HG02840 (cell line): ENCODE data around the gene DOCK6.

Experiments
- ATAC-seq: cut with Tn5 transposase; IDR thresholded peaks from one replicate; pipeline ENCODE4 v1.9.1; 2021; ENCODE audit warnings: mild to moderate bottlenecking, moderate library complexity, moderate number of reproducible peaks; ENCODE audit not compliant: unreplicated experiment, low FRiP score

Gene DOCK6

GRCh38 chr19:11230621-11231386, 31.5 kb downstream of the DOCK6 start:
- ATAC-seq = no peak

DNA sequence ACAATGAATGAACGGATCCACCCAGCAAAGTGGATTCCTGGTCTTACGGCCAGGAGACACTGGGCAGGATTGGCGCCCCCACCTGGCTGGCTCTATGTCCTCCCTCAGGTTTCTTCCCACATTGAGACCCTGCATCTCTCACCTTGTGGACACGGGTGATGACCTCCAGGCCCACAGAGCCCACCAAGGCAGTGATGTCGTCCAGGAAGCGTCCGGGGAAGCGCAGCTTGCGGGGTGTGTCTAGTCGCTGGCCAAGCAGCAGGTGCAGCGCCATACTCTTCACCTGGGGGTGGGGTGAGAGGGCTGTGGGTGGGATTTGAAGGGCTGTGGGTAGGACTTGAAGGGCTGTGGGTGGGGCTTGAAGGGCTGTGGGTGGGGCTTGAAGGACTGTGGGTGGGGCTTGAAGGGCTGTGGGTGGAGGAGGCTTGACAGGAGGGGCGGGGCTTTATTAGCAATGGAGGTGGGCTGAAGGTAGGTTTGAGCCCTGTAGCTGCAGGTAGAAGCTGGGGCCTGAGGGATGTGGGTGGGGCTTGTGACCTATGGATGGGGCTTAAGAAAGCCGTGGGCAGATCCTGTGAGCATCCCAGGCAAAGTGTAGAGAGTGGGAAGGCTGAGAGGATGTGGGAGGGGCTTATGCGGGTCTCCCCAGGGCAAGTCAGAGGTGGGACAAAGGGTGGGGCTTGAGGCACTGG, 35.0 kb downstream of the DOCK6 start:
- no peak for ATAC-seq

- ATAC-seq = no peak
Observed at GRCh38 chr19:11226716-11227166, 35.6 kb downstream of the DOCK6 start.

- ATAC-seq = no peak
Observed at GRCh38 chr19:11225815-11226214, 36.5 kb downstream of the DOCK6 start.

GRCh38 chr19:11225172-11225571, 37.2 kb downstream of the DOCK6 start:
- no peak for ATAC-seq

DNA sequence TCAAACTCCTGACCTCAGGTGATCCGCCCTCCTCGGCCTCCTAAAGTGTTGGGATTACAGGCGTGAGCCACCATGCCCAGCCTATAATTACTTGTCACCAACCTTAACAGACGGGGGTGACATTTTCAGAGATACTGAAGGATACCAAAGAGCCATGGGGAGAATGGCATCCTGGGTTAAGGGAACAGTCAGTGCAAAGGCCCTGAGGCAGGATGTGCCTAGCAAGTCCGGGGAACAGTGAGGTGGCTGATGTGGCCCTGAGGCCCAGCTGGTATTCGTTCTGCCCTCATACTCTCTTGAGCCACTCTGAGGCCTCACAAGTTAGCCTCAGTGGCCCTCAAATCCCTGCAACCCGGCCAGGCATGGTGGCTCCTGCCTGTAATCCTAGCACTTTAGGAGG, 37.9 kb downstream of the DOCK6 start:
- ATAC-seq = no peak

- no peak for ATAC-seq
Observed at GRCh38 chr19:11223200-11223599, 39.1 kb downstream of the DOCK6 start.

DNA sequence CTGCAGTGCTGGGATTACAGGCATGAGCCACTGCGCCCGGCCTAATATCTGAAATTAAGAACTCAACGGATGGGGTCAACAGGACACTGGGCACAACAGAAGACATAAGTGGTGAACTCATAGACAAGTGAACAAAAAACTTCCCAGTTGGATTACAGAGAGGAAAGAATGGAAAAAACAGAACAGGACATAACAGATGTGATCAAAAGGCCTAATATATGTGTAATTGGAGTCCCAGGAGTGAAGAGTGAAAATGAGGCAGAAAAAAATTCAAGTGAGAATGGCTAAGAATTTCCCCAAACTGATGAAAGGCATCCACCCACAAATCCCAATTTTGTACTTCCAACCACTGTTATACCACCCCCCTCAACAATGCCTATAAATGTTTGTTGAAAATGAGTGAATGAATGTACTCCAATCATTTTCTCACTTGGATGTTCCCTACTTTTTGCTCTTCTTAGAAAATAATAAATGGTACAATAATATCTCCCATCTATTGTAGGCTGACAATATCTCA, 41.2 kb downstream of the DOCK6 start:
- ATAC-seq = no peak

GRCh38 chr19:11214387-11214786, 47.9 kb downstream of the DOCK6 start:
- no peak for ATAC-seq

GRCh38 chr19:11210656-11210928, 51.7 kb downstream of the DOCK6 start:
- no peak for ATAC-seq

DNA sequence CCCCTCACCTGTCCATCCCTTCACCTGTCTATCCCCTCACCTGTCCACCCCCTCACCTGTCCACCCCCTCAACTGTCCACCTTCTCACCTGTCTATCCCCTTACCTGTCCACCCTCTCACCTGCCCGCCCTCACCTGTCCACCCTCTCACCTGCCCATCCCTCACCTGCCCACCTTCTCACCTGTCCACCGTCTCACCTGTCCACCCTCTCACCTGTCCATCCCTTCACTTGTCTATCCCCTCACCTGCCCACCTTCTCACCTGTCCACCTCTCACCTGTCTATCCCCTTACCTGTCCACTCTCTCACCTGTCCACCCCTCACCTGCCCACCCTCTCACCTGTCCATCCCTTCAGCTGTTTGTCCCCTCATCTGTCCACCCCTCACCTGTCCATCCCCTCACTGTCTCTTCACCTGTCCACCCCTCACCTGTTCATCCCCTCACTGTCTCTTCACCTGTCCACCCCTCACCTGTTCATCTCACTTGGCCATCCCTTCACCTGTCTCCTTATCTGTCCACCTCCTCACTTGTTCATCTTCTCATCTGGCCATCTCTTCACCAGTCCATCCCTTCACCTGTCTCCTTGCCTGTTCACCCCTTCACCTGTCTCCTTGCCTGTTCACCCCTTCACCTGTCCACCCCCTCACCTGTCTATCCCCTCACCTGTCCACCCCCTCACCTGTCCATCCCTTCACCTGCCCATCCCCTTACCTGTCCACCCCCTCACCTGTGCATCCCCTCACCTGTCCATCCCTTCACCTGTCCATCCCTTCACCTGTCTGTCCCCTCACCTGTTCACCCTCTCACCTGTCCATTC, 52.3 kb downstream of the DOCK6 start:
- no peak for ATAC-seq

- no peak for ATAC-seq
Observed at GRCh38 chr19:11208561-11209471, 53.5 kb downstream of the DOCK6 start.

- ATAC-seq = no peak
Observed at GRCh38 chr19:11205939-11206570, 56.3 kb downstream of the DOCK6 start.

GRCh38 chr19:11204943-11205349, 57.4 kb downstream of the DOCK6 start:
- ATAC-seq = no peak

DNA sequence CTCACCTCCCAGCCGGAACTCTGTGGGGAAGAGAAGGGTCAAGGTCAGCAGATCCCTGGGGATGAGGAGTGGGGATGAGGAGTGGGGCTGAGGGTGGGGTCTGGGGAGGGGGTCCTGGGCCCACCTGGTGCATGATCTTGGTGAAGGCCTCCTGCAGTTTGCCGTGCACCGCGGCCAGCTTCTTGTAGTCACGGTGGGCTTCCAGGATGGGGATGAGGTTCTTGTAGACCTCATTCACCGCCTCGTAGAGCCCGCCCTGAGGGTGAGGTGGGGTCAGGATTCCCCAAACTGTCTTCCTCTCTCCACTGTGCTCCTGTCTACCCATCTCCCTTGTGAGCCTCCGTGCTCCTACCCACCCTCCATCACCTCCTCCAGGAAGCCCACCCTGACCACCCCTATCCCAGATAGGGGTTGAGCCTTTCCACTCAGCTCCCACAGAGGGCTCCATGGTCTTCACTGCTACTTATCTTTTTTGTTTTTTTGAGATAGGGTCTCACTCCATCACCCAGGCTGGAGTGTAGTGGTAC, 58.2 kb downstream of the DOCK6 start:
- ATAC-seq = no peak

GRCh38 chr19:11203194-11204075, 58.9 kb downstream of the DOCK6 start:
- no peak for ATAC-seq

DNA sequence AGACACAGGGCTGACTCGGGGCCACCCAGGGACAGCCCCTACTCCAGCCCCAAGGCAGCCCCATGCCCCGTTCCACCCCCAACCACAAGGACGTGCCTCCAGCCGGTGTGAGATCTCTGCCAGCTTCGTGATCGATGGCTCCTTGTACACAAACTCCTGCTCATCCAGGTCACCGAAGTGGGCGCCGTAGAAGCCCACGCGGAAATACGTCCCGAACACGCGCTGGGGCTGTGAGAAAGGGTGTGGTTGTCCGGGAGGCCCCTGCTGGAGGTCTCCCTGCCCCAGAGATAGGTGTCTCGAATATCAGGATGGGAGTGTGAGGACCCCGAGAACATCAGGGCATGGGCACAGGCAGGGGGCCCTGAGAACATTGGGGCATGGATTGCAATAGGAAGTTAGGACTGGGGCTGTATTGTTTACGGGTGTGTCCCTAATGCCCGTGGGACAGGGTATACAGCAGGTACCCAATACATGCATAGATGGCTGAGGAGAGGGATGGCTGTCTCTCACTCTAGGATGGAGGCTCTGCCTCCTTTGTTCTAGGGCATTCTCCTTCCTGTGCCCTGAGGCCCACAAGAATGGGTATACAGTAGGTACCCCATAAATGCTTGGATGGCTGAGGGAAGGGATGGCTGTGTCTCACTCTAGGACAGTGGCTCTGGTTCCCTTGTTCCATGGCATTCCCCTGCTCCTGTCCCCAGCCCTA, 59.7 kb downstream of the DOCK6 start:
- no peak for ATAC-seq

DNA sequence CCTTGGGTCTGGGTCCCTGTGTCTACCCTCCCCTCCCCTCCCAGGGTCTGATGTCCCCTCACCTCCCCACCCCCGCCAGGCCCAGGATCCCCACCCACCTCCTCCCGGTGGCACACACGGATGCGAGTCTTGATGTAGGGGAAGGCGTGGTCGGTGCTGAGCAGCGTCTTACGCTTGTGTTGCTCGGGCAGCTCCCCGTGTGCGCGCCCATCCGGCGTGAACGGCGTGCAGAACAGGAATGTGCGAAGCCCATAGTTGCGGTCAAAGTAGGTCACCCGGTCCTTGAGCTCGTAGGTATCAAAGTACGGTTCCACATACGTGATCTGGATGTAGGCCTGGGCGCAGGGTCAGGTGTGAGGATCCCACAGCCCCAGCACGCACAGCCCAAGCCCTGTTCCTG, 60.5 kb downstream of the DOCK6 start:
- ATAC-seq = no peak
